ENCODE results near the gene PTGES3L.
"Not testable (repeated sequence)": the region's sequence is repeated elsewhere in the genome, so short reads cannot be mapped to it uniquely, and the experiment has no call there.

The PTGES3L gene

GRCh38 chr17:43014020-43014648 is 34.3 kb upstream of the PTGES3L start:
- DNase-seq (ENCODE audit: low read depth) = no peak

- no peak for DNase-seq (ENCODE audit: low read depth)
Observed at GRCh38 chr17:43013296-43013695, 33.4 kb upstream of the PTGES3L start.

GRCh38 chr17:43011728-43012472 is 32.0 kb upstream of the PTGES3L start:
- no peak for DNase-seq (ENCODE audit: low read depth)

GRCh38 chr17:43010667-43011308 is 30.9 kb upstream of the PTGES3L start:
- no peak for DNase-seq (ENCODE audit: low read depth)

GRCh38 chr17:43006639-43007551 is 27.0 kb upstream of the PTGES3L start, which contains the start of gene IFI35:
IFI35 (plus strand) TSS chr17:43006784; CDS start chr17:43006948, 164 bp downstream.
- peak; percentile 76 for DNase-seq (ENCODE audit: low read depth)

- DNase-seq (ENCODE audit: low read depth) = no peak
Observed at GRCh38 chr17:43003542-43004172, 23.8 kb upstream of the PTGES3L start.

GRCh38 chr17:43000894-43001293 is 21.0 kb upstream of the PTGES3L start:
- not testable (repeated sequence) for DNase-seq (ENCODE audit: low read depth)

- no peak for DNase-seq (ENCODE audit: low read depth)
Observed at GRCh38 chr17:42999003-42999525, 19.2 kb upstream of the PTGES3L start.

- peak; percentile 95 for DNase-seq (ENCODE audit: low read depth)
Observed at GRCh38 chr17:42997984-42998938, 18.4 kb upstream of the PTGES3L start, which contains the start of gene RPL27. RPL27 (plus strand) TSS chr17:42998419; CDS start chr17:42998751, 332 bp downstream.

- DNase-seq (ENCODE audit: low read depth) = no peak
Observed at GRCh38 chr17:42997390-42997983, 17.6 kb upstream of the PTGES3L start.

- DNase-seq (ENCODE audit: low read depth) = not testable (repeated sequence)
Observed at GRCh38 chr17:42993913-42994312, 14.0 kb upstream of the PTGES3L start.

- no peak for DNase-seq (ENCODE audit: low read depth)
Observed at GRCh38 chr17:42992872-42993271, 13.0 kb upstream of the PTGES3L start.

GRCh38 chr17:42991471-42991870 is 11.6 kb upstream of the PTGES3L start:
- DNase-seq (ENCODE audit: low read depth) = no peak

- no peak for DNase-seq (ENCODE audit: low read depth)
Observed at GRCh38 chr17:42989726-42990652, 10.1 kb upstream of the PTGES3L start.

GRCh38 chr17:42989141-42989540 is 9.3 kb upstream of the PTGES3L start:
- no peak for DNase-seq (ENCODE audit: low read depth)

GRCh38 chr17:42985225-42985624 is 5.3 kb upstream of the PTGES3L start:
- no peak for DNase-seq (ENCODE audit: low read depth)

GRCh38 chr17:42982266-42982665 is 2.4 kb upstream of the PTGES3L start:
- DNase-seq (ENCODE audit: low read depth) = no peak

GRCh38 chr17:42980766-42981397 is 1.0 kb upstream of the PTGES3L start:
- peak; percentile 35 for DNase-seq (ENCODE audit: low read depth)

Measured in activated T-helper 9 cell treated with anti-CD3 and anti-CD28 coated beads, Interleukin-2, amount 50 U/mL, for 16 hours (primary cell).